Measurements from ENCODE around the gene SLC26A1. TPM values are rescaled to one million over a fixed set of nuclear protein-coding genes. Genes with fewer than 3 reads are reported as not detected.
"Not testable (repeated sequence)": the region's sequence is repeated elsewhere in the genome, so short reads cannot be mapped to it uniquely, and the experiment has no call there.

Gene SLC26A1
- total RNA-seq, 1 experiment from 2014 or later = not detected

DNA sequence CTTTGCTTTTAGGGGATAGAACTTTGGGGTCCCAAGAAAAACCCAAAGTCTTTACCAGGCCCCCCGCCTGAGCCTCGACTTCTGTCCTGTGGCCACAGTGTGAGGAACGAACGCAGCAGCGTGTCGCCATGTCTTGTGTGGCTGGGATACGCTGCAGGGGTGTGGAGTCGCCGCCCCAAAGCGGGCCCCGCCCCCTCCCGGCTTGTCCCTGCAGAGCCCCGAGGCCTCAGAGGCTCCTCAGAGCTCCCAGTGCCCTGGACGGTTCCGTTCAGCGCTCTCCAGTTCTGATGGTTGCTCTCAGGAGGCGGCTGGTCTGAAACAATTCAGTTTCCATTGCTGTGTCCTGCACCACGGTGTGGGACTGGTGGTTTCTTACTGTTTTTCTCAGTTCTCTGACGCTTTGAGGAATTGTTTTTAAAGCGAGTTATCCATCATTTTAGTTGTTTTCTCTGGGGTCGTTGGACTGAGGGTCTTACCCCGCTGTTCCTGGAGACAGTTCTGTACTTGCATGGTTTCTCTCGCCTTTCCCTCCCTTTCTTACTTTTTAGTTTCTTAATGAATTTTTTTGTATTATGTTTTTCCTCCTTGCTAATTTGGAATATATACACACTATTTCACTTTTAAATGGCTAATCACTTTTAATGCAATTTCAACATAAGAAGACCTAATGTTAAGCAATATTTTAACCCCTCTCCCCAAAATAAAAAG lies 7.9 kb downstream of the SLC26A1 start:
- no peak for DNase-seq (ENCODE audit: low read depth)

GRCh38 chr4:984336-985054 lies 8.7 kb downstream of the SLC26A1 start:
- DNase-seq (ENCODE audit: low read depth) = no peak

DNA sequence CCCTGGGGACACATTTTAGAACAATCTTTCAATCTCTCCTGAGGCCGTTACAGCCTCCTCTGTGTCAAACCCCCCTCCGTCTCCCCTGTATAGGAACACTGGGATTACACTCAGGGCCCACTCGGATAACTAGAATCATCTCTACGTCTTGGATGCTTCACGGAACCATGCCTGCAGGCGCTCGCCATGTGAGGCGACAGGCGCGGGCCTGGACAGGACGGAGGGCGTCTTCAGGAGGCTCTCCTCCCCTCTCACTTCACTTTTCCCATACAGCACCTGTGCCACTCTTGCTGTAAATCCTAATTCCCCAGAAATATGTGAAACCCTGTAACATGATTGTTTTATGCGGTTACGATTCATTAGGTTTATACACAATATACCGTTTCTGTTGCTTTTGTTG lies 10.4 kb downstream of the SLC26A1 start:
- DNase-seq (ENCODE audit: low read depth) = no peak

DNA sequence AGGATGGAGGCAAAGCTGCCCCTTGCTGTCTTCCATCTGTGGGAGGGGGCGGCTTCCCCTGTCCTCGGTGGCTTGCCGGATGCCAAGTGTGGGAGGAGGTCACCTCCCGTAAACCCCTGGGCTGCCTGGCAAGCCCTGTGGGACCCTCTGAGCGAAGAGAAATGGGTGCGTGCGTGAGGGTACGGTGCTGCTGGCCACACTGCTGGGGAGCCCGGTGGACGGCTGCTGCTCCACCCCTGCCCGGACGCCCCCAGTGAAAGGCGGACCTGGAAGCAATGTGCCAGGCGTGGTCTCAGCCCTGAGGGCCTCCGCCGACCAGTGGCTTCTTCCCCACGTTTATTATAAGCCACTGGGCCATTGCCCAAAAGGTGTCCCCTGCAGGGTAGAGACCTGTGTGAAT lies 10.9 kb downstream of the SLC26A1 start:
- no peak for DNase-seq (ENCODE audit: low read depth)

DNA sequence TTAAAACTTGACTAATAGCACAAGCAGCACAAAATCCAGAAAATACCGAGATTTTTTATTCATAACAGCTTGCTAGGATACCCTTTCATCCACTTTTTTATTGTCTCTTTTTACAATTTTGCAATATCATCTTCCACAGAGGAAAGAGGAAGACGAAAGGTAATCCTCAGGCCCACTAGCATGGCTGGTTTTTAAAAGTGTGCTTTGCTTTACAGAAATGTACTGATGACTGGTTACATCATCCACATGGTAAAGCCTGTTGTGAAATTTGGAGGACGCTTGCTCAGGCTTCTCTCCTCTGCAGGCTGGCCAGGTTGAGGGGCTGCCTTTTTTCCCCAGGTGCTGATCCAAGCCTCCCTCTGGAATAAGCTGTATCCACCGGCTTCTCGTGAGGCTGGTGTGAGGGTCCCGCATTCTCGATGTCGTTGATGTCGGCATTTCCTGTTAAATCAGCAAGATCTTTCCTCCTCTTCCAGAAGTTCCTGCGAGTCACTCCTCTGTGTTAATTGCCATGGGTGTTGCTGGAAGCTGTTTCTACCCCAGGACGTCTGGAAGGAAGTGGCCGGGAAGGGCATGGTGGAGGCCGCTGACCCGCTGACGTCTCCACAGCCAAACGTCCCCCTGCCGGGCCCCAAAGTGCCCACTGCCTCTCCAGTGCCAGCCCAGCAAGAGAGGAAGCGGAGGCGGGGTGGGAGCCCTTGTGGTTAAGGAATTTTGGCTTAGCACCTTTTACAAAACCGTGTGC lies 14.1 kb downstream of the SLC26A1 start:
- DNase-seq (ENCODE audit: low read depth) = no peak

DNA sequence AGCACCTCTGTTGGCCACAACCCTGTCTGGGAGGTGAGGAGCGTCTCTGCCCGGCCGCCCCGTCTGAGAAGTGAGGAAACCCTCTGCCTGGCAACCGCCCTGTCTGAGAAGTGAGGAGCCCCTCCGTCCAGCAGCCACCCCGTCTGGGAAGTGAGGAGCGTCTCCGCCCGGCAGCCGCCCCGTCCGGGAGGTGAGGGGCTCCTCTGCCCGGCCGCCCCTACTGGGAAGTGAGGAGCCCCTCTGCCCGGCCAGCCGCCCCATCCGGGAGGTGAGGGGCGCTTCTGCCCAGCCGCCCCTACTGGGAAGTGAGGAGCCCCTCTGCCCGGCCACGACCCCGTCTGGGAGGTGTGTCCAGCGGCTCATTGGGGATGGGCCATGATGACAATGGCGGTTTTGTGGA lies 17.2 kb downstream of the SLC26A1 start:
- DNase-seq (ENCODE audit: low read depth) = not testable (repeated sequence)

GRCh38 chr4:974668-975067 lies 18.5 kb downstream of the SLC26A1 start:
- no peak for DNase-seq (ENCODE audit: low read depth)

- DNase-seq (ENCODE audit: low read depth) = peak; percentile 68
Measured at GRCh38 chr4:973431-974397, 19.5 kb downstream of the SLC26A1 start, which contains the start of gene DGKQ. Gene DGKQ (minus strand): TSS chr4:973569. CDS start chr4:973482, 87 bp downstream.

GRCh38 chr4:972651-973424 lies 20.4 kb downstream of the SLC26A1 start:
- peak; percentile 22 for DNase-seq (ENCODE audit: low read depth)

- no peak for DNase-seq (ENCODE audit: low read depth)
Measured at GRCh38 chr4:971666-972500, 21.3 kb downstream of the SLC26A1 start.

GRCh38 chr4:970854-971520 lies 22.2 kb downstream of the SLC26A1 start:
- no peak for DNase-seq (ENCODE audit: low read depth)

DNA sequence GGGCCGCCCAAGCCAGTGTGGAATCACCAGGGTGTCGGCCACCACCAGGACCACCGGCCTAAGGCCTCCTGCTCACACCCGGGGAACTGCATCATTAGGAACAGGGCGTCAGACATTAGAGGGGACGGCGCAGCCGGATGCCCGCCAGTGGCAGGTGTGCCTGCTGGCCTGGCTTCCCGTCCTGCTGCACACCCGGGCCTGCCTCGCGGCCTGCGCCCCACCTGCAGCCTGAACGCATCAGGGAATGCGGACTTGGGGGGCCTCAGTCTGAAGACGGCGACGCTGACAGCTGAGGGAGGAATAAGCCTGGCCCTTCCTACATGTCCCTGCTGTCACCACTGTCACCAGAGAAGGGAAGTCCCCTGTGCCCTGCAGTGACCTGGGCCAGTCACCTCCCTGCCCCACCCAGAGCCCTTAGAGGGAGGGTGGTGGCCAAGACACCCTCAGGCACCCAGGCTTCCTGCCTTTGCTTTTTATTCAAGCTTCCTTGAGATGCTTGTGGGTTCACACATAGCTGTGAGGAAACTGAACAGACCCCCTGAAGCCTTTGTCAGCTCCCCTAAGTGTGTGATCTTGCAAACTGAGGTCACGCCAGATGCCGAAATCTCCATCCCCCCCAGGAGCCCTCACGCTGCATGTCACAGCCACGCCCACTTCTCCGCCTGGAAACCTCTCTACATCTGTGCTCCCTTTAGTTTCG lies 23.0 kb downstream of the SLC26A1 start:
- DNase-seq (ENCODE audit: low read depth) = no peak

DNA sequence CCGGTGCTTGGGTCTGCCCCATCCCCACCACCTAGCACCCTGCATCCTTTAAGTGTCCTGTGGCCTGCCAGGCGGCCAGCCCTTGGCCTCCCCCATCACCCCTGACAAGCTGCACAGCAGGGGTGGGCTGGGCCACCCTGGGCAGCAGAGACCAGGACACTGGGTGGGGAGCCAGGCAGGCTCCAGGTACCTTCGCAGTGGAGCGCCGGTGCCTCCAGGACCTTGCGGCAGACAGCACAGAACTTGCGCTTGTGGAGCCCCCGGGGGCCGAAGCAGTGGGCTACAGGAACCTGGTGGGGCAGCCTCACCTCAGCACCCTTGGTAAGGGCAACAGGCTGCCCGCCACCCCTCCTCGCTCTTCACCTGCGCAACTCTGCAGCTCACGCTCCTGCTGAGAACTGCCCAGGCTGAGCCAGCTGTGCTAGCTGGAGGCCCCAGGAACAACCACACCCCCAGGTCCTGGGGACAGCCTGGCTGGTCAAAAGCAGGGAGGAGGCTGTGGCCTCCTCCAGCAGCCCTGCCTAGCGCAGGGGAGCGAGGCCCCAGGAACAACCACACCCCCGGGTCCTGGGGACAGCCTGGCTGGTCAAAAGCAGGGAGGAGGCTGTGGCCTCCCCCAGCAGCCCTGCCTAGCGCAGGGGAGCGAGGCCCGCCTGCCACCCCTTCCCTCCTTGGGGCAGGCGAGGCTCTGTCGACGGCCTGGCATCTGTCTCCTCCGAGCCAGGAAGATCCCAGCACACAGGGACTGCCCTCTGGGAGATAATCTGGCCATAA lies 24.4 kb downstream of the SLC26A1 start:
- DNase-seq (ENCODE audit: low read depth) = no peak

GRCh38 chr4:968221-968620 lies 25.0 kb downstream of the SLC26A1 start:
- no peak for DNase-seq (ENCODE audit: low read depth)

- no peak for DNase-seq (ENCODE audit: low read depth)
Measured at GRCh38 chr4:967113-968104, 25.8 kb downstream of the SLC26A1 start.

All from RPMI7951 (cell line).